Measurements from ENCODE around the gene MFSD8.
"Not testable (repeated sequence)": the region's sequence is repeated elsewhere in the genome, so short reads cannot be mapped to it uniquely, and the experiment has no call there.

The MFSD8 gene, protein sequence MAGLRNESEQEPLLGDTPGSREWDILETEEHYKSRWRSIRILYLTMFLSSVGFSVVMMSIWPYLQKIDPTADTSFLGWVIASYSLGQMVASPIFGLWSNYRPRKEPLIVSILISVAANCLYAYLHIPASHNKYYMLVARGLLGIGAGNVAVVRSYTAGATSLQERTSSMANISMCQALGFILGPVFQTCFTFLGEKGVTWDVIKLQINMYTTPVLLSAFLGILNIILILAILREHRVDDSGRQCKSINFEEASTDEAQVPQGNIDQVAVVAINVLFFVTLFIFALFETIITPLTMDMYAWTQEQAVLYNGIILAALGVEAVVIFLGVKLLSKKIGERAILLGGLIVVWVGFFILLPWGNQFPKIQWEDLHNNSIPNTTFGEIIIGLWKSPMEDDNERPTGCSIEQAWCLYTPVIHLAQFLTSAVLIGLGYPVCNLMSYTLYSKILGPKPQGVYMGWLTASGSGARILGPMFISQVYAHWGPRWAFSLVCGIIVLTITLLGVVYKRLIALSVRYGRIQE

DNA sequence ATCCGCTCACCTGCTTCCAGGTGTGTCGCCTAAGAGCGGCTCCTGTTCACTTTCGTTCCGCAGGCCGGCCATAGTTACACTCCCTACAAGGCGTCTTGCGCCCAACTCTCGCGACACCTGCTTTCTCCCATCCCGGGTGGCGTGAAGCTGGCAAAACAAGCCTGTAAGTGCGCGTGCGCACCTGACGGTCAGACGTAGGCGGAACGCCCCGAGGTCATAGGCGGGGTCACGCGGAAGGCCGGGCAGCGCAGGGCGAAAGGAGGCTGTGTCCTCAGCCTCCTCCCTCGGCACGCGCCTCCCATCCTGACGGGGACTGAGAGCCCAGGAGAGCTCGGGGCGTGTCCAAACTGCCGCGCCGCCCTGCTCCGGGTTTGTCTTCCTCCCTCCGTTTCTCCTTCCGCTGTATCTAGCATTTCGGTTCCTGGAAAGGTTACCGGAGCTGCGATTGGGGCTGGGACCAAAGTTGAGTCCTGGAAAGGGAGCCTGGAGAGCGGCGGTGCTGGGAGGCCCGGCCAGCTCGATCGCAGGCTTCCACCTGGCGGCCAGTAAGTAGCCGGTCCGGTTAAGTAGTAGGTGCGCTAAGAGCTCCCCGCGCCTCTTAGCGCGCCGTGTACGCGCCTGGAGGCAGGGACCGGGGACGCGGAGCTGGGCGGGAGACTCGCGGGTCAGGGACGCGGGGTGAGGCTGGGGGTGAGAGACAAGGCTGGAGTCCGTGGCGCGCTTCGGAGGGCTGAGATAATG, at the start of gene MFSD8, which contains the start of gene ABHD18:
TSS of gene MFSD8 (minus strand) at position 112 of the 741 bp plus-strand sequence. CDS start at position 72, 40 bp downstream.
TSS of gene ABHD18 (plus strand) at position 345 of the 741 bp plus-strand sequence. CDS start 17,550 bp downstream, outside the sequence.
- DNase-seq, result peak; percentile 99

DNA sequence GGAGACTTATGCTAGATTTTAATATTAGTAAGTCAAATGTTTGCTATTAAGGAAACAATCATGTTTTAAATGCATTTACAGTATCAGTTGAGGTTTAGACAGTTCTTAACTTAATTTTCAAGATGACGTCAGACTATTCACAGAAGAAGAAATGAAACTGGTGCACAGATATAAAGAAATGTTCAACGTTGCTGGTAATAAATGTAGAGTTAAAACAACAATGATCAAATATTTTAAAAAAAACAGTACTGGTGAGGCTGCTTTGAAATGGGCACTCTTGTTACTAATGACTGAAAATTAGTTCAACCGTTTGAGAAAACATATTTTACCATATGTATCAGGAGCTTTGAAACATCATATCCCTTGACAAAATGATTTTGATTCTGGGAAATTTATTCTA, 44.5 kb upstream of the MFSD8 start:
- DNase-seq, result no peak

DNA sequence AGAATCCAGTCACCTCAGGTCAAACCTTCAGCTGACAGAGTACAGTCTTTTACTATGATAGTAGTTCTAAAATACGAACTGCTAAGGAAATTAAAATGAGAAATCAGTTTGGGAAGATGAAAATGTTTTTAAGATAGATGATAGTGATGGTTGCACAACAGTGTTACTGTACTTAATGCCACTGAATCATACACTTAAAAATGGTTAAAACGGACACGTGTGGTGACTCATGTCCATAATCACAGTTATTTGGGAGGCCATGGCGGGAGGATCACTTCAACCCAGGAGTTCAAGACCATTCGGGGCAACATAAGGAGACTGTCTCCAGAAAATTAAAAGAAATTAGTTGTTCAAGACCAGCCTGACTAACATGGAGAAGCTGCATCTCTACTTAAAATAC, 41.6 kb upstream of the MFSD8 start:
- DNase-seq, result no peak

DNA sequence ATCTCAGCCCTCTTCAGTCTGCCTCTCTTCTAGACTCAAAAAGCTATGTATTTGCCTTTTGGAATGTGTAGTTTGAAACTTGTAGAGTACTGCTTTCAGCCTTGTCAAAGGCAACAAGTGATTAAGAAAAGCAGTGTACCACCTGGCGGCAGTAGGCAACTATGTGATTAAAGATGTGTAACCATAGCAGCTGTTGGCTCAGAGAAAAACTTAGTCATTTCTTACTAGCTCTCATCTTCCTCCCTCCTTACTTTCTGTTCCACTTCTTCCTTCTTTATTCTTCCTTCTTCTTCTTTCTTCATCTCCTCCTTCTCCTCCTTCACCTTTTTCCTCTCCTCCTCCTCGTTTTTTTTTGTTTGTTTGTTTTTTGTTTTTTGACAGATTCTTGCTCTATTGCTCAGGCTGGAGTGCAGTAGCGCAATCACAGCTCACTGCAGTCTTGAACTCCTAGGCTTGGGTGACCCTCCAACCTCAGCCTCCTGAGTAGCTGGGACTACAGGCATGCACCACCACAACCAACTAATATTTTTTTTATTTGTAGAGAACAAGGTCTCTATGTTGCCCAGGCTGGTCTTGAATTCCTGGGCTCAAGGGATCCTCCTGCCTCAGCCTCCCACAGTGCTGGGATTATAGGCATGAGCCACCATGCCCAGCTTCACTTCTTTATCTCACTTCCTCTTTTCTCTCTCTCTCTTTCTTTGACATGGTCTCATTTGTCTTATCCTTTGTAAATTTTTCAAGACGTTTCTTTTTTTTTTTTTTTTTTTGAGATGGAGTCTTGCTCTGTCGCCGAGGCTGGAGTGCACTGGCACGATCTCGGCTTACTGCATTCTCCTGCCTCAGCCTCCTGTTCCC, 32.8 kb upstream of the MFSD8 start:
- DNase-seq, result peak; percentile 24

DNA sequence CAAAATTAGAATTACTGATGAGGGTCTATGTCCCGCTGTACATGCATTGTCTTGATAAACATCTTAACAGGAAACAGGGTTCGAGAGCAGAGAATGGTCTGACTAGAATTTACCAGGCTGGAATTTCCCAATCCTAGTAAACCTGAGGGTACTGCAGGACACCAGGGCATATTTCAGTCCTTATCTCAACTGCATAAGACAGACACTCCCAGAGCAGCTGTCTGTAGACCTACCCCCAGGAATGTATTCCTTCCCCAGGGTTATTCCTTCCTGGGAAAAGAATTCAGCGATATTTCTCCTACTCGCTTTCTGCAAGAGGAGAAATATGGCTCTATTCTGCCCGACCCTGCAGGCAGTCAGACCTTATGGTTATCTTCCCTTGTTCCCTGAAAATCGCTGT, 31.5 kb upstream of the MFSD8 start:
- DNase-seq, result not testable (repeated sequence)

DNA sequence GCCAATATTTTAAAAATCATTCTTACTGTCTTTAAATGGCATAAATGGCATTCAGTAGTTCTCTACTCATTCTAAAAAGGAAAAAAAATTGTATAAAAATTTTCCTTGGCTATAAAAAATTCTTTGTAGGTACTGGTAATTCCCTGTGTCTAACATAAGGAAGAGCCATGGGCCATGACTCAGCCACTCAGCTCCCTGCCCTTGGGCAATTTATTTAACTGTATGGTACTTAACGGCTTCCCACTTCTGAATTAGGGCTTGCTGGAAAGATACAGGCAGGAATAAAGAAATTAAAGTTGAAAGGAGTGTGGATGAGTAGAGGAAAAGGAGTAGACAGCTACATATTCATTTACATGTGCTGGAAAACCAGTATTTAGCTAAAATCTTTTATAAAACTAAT, 30.8 kb upstream of the MFSD8 start:
- no peak for DNase-seq

DNA sequence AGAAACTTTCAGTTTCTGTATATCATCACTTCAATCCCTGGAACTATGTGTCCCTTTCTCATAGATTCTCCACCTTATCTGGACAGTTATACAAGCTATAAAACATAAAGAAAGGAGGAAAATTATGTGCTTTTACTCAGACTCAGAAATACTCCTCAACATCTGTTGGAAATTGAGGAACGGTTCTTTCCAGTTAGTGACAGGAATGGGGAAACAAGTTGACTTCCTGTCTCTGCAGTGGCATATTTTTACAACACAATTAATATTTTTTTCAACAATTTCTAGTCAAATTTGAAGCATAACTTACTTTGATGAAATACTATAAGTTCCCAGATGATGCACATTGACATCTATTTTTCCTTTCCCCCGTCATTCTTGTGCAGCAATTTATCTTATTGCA, 28.2 kb upstream of the MFSD8 start:
- DNase-seq, result peak; percentile 3

DNA sequence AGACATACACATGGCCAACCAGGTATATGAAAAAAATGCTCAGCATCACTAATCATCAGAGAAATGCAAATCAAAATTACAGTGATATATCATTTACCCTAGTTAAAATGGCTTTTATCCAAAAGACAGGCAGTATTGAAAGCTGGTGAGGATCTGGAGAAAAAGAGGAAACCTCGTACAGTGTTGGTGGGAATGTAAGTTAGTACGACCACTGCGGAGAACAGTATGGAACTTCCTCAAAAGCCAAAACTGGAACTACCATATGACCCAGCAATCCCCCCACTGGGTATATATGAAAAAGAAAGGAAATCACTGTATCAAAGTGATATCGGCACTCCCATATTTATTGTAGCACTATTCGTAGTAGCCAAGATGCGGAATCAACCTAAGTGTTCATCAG, 23.7 kb upstream of the MFSD8 start:
- no peak for DNase-seq

DNA sequence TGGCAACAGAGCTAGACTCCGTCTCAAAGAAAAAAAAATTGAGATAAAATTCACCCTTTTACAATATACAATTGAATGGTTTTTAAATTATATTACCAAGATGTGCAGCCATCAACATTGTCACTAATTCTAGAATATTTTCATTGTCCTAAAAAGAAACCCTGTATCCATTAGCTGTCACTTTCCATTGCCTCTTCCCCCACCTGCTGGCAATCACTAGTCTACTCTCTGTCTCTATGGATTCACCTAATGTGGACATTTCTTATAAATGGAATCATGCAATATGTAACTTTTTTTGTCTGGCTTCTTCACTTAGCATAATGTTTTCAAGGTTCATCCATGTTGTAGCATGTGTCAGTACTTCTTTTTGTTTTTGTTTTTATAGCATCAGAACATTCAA, 21.0 kb upstream of the MFSD8 start:
- DNase-seq, result no peak

DNA sequence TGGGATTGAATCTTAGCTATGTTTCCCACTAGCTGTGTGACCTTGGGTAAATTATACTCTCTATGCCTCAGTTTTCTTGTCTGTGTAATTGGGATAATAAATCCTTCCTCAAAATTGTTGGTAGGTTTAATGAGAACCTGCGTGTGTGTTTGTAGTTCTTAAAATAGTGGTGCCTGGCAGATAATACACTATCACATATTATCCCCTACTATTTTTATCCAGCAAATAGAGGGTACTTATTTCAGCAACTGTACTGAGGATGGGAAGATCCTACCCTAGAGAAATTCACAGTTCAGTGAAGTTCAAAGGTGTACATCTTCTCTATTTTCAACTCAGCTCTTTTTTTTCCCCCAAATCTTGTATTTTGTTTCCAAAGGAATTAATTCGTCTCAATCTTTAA, 17.5 kb upstream of the MFSD8 start:
- no peak for DNase-seq

DNA sequence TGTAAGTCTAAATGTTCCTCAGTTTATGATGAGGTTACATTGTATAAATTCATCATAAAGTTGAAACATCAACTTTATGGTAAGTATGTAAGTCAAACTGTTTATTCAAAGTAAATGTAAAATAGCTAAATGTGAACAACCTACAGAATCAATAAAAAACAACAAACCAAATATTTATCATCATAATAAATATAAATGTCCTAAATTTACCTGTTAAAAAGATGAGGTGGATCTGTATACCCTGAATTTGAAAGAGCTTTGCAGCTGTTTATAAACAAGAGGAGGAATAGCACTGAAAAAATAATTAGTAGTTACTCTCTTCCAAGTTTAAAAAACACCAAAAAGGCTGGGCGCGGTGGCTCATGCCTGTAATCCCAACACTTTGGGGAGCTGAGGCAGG, 14.0 kb upstream of the MFSD8 start:
- no peak for DNase-seq

DNA sequence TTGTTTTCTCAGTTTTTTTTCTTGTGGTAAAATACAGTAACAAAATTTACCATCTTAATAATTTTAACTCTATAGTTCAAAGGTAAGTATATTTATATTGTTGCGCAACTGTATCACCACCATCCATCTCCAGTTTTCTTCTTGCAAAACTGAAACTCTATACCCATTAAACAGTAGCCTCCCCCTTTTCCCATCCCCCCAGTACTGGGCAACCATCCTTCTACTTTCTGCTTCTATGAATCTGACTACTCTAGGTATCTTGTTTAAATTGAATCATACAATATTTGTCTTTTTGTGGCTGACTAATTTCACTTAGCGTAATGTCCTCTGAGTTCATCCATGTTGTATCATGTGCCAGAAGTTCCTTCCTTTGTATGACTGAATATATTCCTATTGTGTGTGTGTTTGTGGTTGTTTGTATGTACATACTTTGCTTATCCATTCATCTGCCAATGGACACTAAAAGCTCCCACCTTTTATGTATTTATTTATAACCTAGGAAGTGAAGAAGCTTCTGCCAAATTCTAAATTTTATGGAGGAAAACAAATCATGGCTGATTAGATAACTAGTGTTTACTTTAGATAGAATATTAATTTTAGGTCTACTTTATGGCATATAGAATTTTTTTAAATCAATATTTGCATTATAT, 10.3 kb upstream of the MFSD8 start:
- peak; percentile 23 for DNase-seq

DNA sequence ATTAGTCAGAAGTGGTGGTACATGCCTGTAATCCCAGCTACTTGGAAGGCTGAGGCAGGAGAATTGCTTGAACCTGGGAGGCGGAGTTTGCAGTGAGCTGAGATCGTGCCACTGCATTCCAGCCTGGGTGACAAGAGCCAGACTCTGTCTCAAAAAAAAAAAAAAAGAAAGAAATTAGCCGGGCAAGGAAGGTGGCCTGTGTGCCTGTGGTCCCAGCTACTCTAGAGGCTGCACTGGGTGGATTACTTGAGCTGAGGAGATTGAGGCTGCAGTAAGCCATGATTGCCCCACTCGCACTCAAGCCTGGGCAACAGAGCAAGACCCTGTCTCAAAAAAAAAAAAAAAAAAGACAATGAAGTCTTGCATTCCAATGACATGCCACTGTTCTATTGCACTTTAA, 6.0 kb upstream of the MFSD8 start:
- not testable (repeated sequence) for DNase-seq

DNA sequence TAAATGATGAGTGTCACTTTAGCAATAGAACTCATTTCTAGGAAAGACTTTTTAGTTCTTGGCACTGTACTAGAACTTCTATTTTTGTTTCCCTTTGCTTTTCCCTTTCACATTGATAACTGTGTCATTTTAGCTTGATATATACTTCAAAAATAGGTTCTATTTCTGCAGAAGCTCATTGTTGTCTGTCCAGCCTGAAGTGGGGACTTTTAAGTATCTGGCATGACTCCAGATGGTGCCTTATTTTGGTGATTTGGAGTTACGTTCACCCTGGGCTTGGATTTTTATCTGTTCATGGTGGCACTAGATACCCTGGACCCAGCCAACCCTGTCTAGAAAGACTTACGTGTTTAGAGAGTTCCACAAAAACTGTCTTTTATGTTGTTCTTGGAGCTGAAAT, 3.6 kb upstream of the MFSD8 start:
- DNase-seq, result peak; percentile 62

DNA sequence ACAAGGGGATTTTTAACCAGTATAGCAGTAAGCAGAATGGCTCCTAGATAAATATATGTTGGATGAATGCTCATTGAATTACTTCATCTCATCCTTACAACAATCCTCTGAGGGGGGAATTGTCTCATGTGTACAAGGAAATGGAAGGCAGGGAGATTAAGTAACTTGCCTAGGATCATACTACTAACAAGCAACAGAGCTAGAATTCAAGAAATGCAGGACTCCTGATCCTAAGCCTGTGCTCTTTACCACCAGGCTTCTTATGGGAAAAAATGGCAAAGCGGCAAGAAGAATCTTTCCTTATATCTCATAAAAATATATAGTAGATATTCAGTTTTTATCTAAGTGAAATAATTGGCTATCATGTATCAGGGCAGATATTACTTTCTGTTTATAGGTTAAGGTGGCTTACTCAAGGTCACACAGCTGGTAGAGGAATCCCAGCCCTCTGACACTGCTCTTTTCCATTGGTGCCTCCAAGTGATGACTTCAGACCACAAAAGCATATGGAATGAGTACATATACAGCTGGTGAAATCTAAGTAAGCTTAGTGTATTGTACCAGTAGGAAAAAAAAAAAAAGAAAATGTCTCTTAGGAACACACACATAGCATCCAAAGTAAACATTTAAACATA, 2.3 kb upstream of the MFSD8 start:
- DNase-seq, result peak; percentile 35

DNA sequence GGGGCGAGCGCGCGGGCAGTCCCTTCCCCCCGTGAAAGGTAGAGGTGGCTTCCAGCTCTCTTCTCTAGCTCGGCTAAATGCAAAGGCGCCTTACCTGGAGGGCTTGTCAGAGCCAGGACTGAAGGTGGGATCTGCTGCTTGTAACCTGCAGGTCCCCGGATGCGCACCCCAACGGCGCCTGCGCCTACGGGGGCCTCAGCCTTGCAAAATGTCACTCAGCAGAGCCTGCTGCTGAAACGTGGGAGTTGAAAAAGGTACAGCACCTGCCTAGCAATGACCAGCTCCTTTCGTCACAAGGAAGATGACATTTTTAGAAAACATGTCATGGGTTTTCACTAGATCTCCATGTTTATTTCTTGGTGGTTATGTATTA, 816 bp upstream of the MFSD8 start:
- peak; percentile 63 for DNase-seq

DNA sequence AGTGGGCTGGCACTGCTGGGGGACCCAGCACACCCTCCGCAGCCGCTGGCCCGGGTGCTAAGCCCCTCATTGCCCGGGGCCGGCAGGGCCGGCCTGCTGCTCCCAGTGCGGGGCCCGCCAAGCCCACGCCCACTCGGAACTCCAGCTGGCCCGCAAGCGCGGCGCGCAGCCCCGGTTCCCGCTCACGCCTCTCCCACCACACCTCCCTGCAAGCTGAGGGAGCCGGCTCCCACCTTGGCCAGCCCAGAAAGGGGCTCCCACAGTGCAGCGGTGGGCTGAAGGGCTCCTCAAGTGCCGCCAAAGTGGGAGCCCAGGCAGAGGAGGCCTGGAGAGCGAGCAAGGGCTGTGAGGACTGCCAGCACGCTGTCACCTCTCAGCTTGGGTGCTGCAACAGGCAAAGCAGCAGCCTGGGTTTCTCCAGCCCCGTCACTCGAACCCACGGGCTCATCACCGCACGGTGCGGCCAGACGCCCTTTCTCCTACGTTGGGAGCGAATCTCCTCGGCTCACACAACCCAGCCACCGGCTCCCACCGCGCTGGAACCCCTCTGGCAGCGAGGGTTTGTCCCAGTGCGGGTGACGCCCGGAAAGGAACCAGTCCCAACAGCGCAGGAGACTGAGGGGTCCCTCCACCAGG, 429 bp downstream of the MFSD8 start:
- DNase-seq, result not testable (repeated sequence)

DNA sequence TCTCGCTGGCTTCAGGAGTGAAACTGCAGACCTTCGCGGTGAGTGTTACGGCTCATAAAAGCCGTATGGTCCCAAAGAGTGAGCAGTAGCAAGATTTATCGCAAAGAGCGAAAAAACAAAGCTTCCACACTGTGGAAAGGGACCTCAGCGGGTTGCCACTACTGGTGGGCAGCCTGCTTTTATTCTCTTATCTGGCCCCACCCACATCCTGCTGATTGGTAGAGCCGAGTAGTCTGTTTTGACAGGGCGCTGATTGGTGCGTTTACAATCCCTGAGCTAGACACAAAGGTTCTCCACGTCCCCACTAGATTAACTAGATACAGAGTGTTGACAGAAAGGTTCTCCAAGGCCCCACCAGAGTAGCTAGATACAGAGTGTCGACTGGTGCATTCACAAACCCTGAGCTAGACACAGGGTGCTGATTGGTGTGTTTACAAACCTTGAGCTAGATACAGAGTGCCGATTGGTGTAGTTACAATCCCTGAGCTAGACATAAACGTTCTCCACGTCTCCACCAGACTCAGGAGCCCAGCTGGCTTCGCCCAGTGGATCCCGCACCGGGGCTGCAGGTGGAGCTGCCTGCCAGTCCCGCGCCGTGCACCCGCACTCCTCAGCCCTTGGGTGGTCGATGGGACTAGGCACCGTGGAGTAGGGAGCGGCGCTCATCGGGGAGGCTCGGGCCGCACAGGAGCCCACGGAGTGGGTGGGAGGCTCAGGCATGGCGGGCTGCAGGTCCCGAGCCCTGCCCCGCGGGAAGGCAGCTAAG, 1.2 kb downstream of the MFSD8 start:
- not testable (repeated sequence) for DNase-seq

DNA sequence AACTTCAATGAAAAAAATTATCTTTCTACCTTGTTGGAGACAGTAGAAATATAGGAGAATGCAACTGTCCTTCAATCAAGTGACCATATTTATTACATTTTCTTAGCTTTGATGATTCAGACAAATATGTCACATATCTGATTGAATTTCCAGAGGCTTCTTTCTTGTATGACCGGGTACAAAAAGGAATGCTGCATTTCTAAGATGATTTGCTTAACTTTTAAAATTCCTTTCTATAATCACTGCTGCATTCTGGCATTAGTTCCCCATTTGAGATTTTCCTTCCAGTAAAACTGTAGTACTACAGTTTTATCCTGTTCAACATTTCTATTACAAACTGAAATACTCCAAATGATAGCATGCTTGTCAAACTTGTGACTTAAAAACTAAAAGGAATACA, 5.2 kb downstream of the MFSD8 start:
- DNase-seq, result no peak

DNA sequence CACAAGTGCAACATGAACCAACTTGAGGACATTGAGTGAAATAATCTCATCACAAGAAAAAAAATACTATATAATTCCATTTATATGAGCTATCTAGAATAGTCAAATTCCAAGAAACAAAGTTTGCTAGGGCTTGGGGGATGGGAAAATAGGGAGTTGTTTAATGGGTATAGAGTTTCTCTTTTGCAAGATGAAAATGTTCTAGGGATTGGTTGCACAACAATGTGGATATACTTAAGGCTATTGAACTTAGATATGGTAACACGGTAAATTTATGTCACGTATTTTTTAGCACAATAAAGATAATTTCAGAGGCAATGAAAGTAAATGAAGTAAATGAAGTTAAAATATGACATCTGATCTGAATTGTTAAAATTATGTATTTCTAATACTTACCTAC, 7.9 kb downstream of the MFSD8 start:
- DNase-seq, result no peak

DNA sequence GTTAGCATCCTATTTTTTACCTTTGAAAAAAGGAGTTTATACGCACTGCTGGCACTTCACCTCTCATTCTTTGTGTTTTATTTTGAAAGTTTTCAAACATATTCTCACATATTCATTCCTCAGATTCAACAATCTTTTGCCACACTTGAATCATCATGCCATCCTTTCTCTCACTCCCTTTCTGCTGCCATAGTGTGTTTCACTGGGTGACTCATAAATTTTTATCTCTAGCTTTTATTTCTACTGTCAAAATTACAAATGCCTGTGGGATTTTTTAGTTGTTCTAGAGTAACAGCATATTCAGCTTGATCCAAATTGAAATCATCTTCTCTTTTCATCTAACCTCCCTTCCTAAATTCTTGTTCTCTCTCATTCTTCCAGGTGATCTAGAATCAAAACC, 28.0 kb downstream of the MFSD8 start:
- no peak for DNase-seq

Measured in OCI-M1 (cell line).